SK-N-SH treated with all-trans-retinoic acid at 6 μM for 48 hours (cell line): ENCODE measurements around the gene C17orf78.

Source experiments
- ATAC-seq: fragments of 200-7000 bp; cut with Tn5 transposase; 3 replicates; pipeline ENCODE4 v1.9.1; 2020; ENCODE audit warnings: mild to moderate bottlenecking, moderate library complexity
- ARNTL ChIP-seq: fragments of 450-650 bp; formaldehyde crosslinking; IDR thresholded peaks from 2 replicates; pipeline ENCODE4 v1.5.0; 2020; ENCODE audit warnings: low read depth, mild to moderate bottlenecking, moderate library complexity, borderline replicate concordance
- BACH2 ChIP-seq: fragments of 250-450 bp; sonication (Bioruptor Pico); IDR thresholded peaks from 2 replicates; pipeline ENCODE4 v1.9.0; 2021; ENCODE audit warnings: mild to moderate bottlenecking, borderline replicate concordance
- CSDC2 ChIP-seq: fragments of 250-450 bp; sonication (Bioruptor Pico); IDR thresholded peaks from 2 replicates; pipeline ENCODE4 v1.5.0; 2020; ENCODE audit warnings: mild to moderate bottlenecking, moderate library complexity
- ESRRG ChIP-seq: fragments of 250-450 bp; sonication (Bioruptor Pico); IDR thresholded peaks from 2 replicates; pipeline ENCODE4 v1.6.1; 2021; ENCODE audit warnings: mild to moderate bottlenecking
- GLIS3 ChIP-seq: fragments of 250-450 bp; sonication (Bioruptor Pico); IDR thresholded peaks from 2 replicates; pipeline ENCODE4 v1.5.0; 2020; ENCODE audit warnings: mild to moderate bottlenecking, moderate library complexity
- ISL1 ChIP-seq: fragments of 250-450 bp; sonication (Bioruptor Pico); IDR thresholded peaks from 2 replicates; pipeline ENCODE4 v2.1.2; 2022; ENCODE audit warnings: mild to moderate bottlenecking, moderate library complexity
- OSR1 ChIP-seq: fragments of 250-450 bp; sonication (Bioruptor Pico); IDR thresholded peaks from 2 replicates; pipeline ENCODE4 v1.8.0; 2022; ENCODE audit warnings: moderate library complexity, mild to moderate bottlenecking, inconsistent platforms
- SNAI2 ChIP-seq: fragments of 250-450 bp; sonication (Bioruptor Pico); IDR thresholded peaks from 2 replicates; pipeline ENCODE4 v1.5.0; 2020; ENCODE audit warnings: mild to moderate bottlenecking, moderate library complexity
- TCF4 ChIP-seq: fragments of 250-450 bp; sonication (Bioruptor Pico); IDR thresholded peaks from 2 replicates; pipeline ENCODE4 v1.8.0; 2021; ENCODE audit warnings: mild to moderate bottlenecking, moderate library complexity, borderline replicate concordance
- TOX ChIP-seq: fragments of 250-450 bp; sonication (Bioruptor Pico); IDR thresholded peaks from 2 replicates; pipeline ENCODE4 v1.8.0; 2021; ENCODE audit warnings: mild to moderate bottlenecking, moderate library complexity, borderline replicate concordance
- ZC3H10 ChIP-seq: fragments of 250-450 bp; sonication (Bioruptor Pico); IDR thresholded peaks from 2 replicates; pipeline ENCODE4 v1.5.1; 2021; ENCODE audit warnings: mild to moderate bottlenecking, moderate library complexity
- ZFP30 ChIP-seq: fragments of 450-650 bp; formaldehyde crosslinking; IDR thresholded peaks from 2 replicates; pipeline ENCODE4 v1.5.0; 2022; ENCODE audit warnings: mild to moderate bottlenecking, moderate library complexity
- ZNF565 ChIP-seq: fragments of 450-650 bp; formaldehyde crosslinking; conservative IDR thresholded peaks from 2 replicates; pipeline ENCODE4 v1.5.0; 2020; ENCODE audit warnings: low read depth, mild to moderate bottlenecking, moderate library complexity
- ZNF70 ChIP-seq: fragments of 450-650 bp; formaldehyde crosslinking; IDR thresholded peaks from 2 replicates; pipeline ENCODE4 v1.5.0; 2020; ENCODE audit warnings: mild to moderate bottlenecking, moderate library complexity
- ZNF8 ChIP-seq: fragments of 450-650 bp; formaldehyde crosslinking; IDR thresholded peaks from 2 replicates; pipeline ENCODE4 v1.5.0; 2020; ENCODE audit warnings: mild to moderate bottlenecking, moderate library complexity
- TF ChIP-seq, protein P1 (sequence below): fragments of 250-450 bp; sonication (Bioruptor Pico); IDR thresholded peaks from 2 replicates; pipeline ENCODE4 v1.8.0; 2021; ENCODE audit warnings: low read depth, mild to moderate bottlenecking, moderate library complexity, borderline replicate concordance
- TF ChIP-seq, protein P2 (sequence below): fragments of 250-450 bp; sonication (Bioruptor Pico); IDR thresholded peaks from 2 replicates; pipeline ENCODE4 v1.5.1; 2020; ENCODE audit warnings: low read depth, mild to moderate bottlenecking, moderate library complexity
- TF ChIP-seq, protein P3 (sequence below): fragments of 250-450 bp; sonication (Bioruptor Pico); IDR thresholded peaks from 2 replicates; pipeline ENCODE4 v1.8.0; 2020; ENCODE audit warnings: mild to moderate bottlenecking, moderate library complexity, borderline replicate concordance
- TF ChIP-seq, protein P4 (sequence below): fragments of 250-450 bp; sonication (Bioruptor Pico); IDR thresholded peaks from 2 replicates; pipeline ENCODE4 v1.5.0; 2020; ENCODE audit warnings: mild to moderate bottlenecking, moderate library complexity
- TF ChIP-seq, protein P5 (sequence below): fragments of 250-450 bp; sonication (Bioruptor Pico); IDR thresholded peaks from 2 replicates; pipeline ENCODE4 v1.5.1; 2021; ENCODE audit warnings: mild to moderate bottlenecking, moderate library complexity

C17orf78 gene

DNA sequence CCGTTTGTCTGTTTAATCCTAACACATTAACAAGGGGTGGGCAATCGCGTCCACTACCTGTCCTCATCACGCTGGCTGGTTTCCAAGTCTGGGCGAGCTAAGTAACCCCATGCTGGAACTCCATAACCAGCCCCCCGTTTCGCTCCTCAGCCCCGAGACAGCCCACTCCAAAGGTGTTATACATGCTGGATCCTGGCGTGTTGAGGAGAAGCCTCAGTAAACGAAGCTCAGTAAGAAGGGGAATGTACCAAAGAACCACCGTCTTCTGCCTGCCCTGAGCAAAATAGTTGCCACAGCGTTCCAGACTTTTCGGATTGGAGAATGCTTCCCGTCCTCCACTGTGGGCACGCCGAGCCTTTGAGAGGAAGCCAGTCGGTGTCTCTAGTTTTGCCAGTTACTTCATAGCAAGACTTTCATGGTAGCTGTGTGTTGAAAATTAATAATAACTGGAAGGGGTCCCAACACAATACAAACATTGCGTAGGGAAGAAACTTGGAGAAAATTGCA is 16.1 kb upstream of the C17orf78 start:
- ATAC-seq: no peak
- no peak for TF ChIP-seq ARNTL (CRISPR knock-in tag)
- no peak for TF ChIP-seq TOX (CRISPR knock-in tag)
- no peak for TF ChIP-seq SNAI2 (CRISPR knock-in tag)
- TF ChIP-seq, protein P1, sequence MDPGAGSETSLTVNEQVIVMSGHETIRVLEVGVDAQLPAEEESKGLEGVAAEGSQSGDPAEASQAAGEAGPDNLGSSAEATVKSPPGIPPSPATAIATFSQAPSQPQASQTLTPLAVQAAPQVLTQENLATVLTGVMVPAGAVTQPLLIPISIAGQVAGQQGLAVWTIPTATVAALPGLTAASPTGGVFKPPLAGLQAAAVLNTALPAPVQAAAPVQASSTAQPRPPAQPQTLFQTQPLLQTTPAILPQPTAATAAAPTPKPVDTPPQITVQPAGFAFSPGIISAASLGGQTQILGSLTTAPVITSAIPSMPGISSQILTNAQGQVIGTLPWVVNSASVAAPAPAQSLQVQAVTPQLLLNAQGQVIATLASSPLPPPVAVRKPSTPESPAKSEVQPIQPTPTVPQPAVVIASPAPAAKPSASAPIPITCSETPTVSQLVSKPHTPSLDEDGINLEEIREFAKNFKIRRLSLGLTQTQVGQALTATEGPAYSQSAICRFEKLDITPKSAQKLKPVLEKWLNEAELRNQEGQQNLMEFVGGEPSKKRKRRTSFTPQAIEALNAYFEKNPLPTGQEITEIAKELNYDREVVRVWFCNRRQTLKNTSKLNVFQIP (CRISPR knock-in tag): no peak
- TF ChIP-seq, protein P2, sequence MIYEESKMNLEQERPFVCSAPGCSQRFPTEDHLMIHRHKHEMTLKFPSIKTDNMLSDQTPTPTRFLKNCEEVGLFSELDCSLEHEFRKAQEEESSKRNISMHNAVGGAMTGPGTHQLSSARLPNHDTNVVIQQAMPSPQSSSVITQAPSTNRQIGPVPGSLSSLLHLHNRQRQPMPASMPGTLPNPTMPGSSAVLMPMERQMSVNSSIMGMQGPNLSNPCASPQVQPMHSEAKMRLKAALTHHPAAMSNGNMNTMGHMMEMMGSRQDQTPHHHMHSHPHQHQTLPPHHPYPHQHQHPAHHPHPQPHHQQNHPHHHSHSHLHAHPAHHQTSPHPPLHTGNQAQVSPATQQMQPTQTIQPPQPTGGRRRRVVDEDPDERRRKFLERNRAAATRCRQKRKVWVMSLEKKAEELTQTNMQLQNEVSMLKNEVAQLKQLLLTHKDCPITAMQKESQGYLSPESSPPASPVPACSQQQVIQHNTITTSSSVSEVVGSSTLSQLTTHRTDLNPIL (CRISPR knock-in tag): no peak
- no peak for TF ChIP-seq ESRRG
- TF ChIP-seq, all 23 proteins: peak for 0

DNA sequence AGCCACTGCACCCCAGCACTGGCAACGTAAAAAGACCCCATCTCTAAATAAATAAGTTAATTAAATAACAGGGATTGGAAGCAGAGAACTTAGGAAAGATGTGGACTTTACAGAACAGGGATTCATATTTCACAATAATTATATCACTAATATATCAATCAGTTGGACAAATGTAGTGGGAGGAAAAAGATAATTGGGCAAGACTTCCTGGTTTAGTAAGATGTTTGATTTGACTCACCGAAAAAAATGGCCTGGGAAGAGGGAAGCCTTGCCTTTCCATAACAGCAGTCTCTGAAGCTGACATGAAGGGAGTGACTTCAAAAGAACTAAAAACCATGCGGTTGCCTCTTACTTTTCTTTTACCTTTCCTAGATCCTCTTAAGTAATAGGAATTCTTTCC is 15.2 kb upstream of the C17orf78 start:
- no peak for ATAC-seq
- no peak for TF ChIP-seq ZC3H10 (CRISPR knock-in tag)
- TF ChIP-seq, all 23 proteins: peak for 0

DNA sequence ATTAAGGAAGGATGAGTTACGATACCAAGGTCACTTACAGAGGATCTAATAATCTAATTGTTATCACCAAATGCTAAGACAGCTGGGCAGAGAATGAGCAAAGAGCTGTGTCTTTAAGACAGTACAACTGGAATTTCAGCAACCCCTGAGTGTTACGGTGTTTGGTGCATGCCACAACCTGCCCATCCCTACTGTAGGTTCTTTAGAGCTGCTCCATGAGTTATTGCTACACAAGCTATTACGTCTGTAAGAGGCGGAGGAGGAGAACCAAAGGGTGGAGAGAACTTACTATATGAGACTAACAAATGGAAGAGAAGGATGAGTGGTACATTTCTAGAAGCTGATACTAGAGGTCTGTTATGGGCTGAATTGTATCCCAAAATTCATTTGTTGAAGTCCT is 14.2 kb upstream of the C17orf78 start:
- TF ChIP-seq TCF4 (CRISPR knock-in tag) (no peak), CSDC2 (no peak), OSR1 (CRISPR knock-in tag) (no peak), ZNF565 (no peak), ESRRG (no peak)
- TF ChIP-seq, protein P2 (CRISPR knock-in tag): no peak
- no peak for ATAC-seq

DNA sequence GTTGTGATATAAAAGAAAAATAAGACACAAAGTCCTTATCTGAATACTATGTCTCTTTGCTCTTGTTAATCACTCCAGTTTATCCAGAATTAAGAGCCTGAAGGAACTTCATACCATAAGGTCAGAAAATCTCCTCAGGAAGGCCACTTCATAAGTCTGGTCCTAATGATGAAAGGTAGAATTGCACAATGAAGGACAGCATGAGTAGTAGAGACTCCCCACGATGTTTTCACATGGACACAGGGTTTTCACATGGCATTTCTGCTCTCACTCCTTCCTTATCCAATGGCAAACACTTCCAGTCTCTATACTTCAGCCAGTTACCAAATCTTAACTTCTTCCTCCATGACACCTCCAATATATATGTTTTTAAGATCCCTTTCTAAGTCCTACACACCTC is 10.2 kb upstream of the C17orf78 start:
- TF ChIP-seq, protein P3, sequence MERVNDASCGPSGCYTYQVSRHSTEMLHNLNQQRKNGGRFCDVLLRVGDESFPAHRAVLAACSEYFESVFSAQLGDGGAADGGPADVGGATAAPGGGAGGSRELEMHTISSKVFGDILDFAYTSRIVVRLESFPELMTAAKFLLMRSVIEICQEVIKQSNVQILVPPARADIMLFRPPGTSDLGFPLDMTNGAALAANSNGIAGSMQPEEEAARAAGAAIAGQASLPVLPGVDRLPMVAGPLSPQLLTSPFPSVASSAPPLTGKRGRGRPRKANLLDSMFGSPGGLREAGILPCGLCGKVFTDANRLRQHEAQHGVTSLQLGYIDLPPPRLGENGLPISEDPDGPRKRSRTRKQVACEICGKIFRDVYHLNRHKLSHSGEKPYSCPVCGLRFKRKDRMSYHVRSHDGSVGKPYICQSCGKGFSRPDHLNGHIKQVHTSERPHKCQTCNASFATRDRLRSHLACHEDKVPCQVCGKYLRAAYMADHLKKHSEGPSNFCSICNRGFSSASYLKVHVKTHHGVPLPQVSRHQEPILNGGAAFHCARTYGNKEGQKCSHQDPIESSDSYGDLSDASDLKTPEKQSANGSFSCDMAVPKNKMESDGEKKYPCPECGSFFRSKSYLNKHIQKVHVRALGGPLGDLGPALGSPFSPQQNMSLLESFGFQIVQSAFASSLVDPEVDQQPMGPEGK: no peak
- TF ChIP-seq ISL1 (no peak), OSR1 (CRISPR knock-in tag) (no peak), TCF4 (CRISPR knock-in tag) (no peak), ZC3H10 (CRISPR knock-in tag) (no peak), ZNF8 (CRISPR knock-in tag) (no peak), ZNF70 (no peak), CSDC2 (no peak), ARNTL (CRISPR knock-in tag) (no peak), TOX (CRISPR knock-in tag) (no peak), GLIS3 (CRISPR knock-in tag) (no peak), BACH2 (CRISPR knock-in tag) (no peak), ZFP30 (no peak)
- TF ChIP-seq, protein P2 (CRISPR knock-in tag): no peak
- TF ChIP-seq, protein P4, sequence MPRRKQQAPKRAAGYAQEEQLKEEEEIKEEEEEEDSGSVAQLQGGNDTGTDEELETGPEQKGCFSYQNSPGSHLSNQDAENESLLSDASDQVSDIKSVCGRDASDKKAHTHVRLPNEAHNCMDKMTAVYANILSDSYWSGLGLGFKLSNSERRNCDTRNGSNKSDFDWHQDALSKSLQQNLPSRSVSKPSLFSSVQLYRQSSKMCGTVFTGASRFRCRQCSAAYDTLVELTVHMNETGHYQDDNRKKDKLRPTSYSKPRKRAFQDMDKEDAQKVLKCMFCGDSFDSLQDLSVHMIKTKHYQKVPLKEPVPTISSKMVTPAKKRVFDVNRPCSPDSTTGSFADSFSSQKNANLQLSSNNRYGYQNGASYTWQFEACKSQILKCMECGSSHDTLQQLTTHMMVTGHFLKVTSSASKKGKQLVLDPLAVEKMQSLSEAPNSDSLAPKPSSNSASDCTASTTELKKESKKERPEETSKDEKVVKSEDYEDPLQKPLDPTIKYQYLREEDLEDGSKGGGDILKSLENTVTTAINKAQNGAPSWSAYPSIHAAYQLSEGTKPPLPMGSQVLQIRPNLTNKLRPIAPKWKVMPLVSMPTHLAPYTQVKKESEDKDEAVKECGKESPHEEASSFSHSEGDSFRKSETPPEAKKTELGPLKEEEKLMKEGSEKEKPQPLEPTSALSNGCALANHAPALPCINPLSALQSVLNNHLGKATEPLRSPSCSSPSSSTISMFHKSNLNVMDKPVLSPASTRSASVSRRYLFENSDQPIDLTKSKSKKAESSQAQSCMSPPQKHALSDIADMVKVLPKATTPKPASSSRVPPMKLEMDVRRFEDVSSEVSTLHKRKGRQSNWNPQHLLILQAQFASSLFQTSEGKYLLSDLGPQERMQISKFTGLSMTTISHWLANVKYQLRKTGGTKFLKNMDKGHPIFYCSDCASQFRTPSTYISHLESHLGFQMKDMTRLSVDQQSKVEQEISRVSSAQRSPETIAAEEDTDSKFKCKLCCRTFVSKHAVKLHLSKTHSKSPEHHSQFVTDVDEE (CRISPR knock-in tag): no peak
- TF ChIP-seq, protein P5, sequence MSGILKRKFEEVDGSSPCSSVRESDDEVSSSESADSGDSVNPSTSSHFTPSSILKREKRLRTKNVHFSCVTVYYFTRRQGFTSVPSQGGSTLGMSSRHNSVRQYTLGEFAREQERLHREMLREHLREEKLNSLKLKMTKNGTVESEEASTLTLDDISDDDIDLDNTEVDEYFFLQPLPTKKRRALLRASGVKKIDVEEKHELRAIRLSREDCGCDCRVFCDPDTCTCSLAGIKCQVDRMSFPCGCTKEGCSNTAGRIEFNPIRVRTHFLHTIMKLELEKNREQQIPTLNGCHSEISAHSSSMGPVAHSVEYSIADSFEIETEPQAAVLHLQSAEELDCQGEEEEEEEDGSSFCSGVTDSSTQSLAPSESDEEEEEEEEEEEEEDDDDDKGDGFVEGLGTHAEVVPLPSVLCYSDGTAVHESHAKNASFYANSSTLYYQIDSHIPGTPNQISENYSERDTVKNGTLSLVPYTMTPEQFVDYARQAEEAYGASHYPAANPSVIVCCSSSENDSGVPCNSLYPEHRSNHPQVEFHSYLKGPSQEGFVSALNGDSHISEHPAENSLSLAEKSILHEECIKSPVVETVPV (CRISPR knock-in tag): no peak
- TF ChIP-seq, all 23 proteins: peak for 0
- ATAC-seq: no peak
